DND-41 (cell line): ENCODE data around the gene ENAH.

ENCODE experiments used
- ATAC-seq: fragments of 200-7000 bp; cut with Tn5 transposase; 3 replicates; pipeline ENCODE4 v1.9.1; 2021; ENCODE audit warnings: low read depth; ENCODE audit not compliant: insufficient read depth
- DNase-seq: peaks from one replicate; pipeline ENCODE4 v3.0.0-alpha.2; 2020
- H2AFZ ChIP-seq: 2 replicates; pipeline ENCODE4 v1.6.0; 2012; ENCODE audit warnings: low read depth, low read length
- H3K27ac ChIP-seq: 2 replicates; pipeline ENCODE4 v1.5.1; 2012; ENCODE audit warnings: low read length, inconsistent platforms
- H3K27me3 ChIP-seq: fragments of 200-600 bp; sonication (generic); 2 replicates; pipeline ENCODE4 v1.6.0; 2012; ENCODE audit warnings: low read length, mild to moderate bottlenecking, inconsistent platforms; ENCODE audit not compliant: insufficient read depth, poor library complexity
- H3K36me3 ChIP-seq: 2 replicates; pipeline ENCODE4 v1.5.1; 2012; ENCODE audit warnings: low read length, inconsistent platforms; ENCODE audit not compliant: insufficient read depth
- H3K4me1 ChIP-seq: 2 replicates; pipeline ENCODE4 v1.5.1; 2012; ENCODE audit warnings: mild to moderate bottlenecking, low read length; ENCODE audit not compliant: insufficient read depth
- H3K4me2 ChIP-seq: 2 replicates; pipeline ENCODE4 v1.6.0; 2012; ENCODE audit warnings: mild to moderate bottlenecking, moderate library complexity, low read length, inconsistent platforms; ENCODE audit not compliant: insufficient read depth
- H3K4me3 ChIP-seq, 2 experiments: fragments of 200-600 bp in 1 of 2; shearing (Covaris generic) in 1 of 2; 2 replicates each; pipeline ENCODE4 v1.5.1; 2012 to 2016; ENCODE audit warnings: inconsistent platforms in 2 of 2, low read length in 2 of 2, mild to moderate bottlenecking in 2 of 2, low read depth in 1 of 2, moderate library complexity in 1 of 2
- H3K79me2 ChIP-seq: 2 replicates; pipeline ENCODE4 v1.6.0; 2012; ENCODE audit warnings: low read length, inconsistent platforms; ENCODE audit not compliant: insufficient read depth
- H3K9ac ChIP-seq: 2 replicates; pipeline ENCODE4 v1.6.0; 2012; ENCODE audit warnings: low read depth, mild to moderate bottlenecking, inconsistent platforms, low read length, moderate library complexity
- H3K9me3 ChIP-seq: 2 replicates; pipeline ENCODE4 v1.5.1; 2012; ENCODE audit warnings: low read length, moderate library complexity, mild to moderate bottlenecking, inconsistent platforms; ENCODE audit not compliant: insufficient read depth, severe bottlenecking
- H4K20me1 ChIP-seq: 2 replicates; pipeline ENCODE4 v1.6.0; 2012; ENCODE audit warnings: low read length; ENCODE audit not compliant: insufficient read depth
- EZH2 ChIP-seq: IDR thresholded peaks from 3 replicates; pipeline ENCODE4 v1.6.1; 2012; ENCODE audit warnings: borderline replicate concordance, low read depth, mild to moderate bottlenecking, moderate library complexity, low read length, inconsistent platforms; ENCODE audit not compliant: severe bottlenecking
- TF ChIP-seq, protein P1 (sequence below): IDR thresholded peaks from 2 replicates; pipeline ENCODE4 v1.5.1; 2012; ENCODE audit warnings: borderline replicate concordance, low read length, moderate library complexity, mild to moderate bottlenecking; ENCODE audit not compliant: poor library complexity, severe bottlenecking; ENCODE audit errors: extremely low read depth

ENAH gene

DNA sequence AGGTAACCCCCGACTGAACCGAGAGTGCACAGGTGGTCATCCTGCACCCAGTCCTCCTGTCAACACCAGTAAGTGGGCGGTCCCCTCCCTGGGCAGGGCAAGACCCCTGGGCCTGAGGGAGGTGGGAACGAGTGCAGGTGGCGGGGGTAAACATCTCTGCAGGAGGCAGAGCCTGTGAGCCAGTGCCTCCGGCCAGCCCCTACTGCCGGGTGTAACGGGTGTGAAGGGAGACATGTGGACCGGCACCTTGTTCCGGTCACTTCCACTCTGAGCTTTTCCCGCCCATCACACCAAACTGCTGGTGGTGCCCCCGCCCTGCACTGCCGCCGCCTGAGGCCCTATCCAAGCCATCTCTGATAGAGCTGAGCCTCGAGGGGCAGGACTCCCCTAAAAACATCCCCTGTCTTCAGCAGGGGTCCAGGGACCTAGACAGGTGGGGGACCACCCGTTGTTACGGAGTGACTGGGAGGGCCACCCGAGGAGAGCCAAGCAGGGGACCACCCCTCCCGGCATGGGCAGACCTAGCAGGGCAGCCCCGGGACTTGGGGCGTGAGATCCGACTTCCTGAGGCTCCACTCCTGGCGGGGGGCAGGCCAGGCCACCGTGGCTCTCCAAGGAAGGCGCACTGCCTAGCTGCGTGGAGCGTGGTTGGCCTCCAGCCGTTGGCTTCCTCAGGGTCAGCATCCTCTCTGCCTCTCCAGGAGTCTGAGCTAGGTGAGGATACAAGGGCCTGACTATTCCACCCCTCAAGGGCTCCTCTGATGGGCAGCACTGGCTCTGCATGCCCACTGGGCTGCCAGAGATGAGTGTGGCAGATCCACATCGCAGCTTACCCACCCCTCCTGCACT is 181.2 kb downstream of the ENAH start:
- Histone ChIP-seq H3K9ac (no peak overlapping the region), H3K4me3 (no peak overlapping the region), H2AFZ (no peak overlapping the region), H3K4me1 (peaks cover 29% of the 10 kb centered on the region), H3K4me2 (no peak overlapping the region), H3K79me2 (no peaks in the 10 kb centered on the region), H3K27me3 (no peaks in the 10 kb centered on the region), H3K27ac (no peak overlapping the region), H3K9me3 (no peaks in the 10 kb centered on the region), H3K36me3 (no peaks in the 10 kb centered on the region), H4K20me1 (no peaks in the 10 kb centered on the region)
- TF ChIP-seq, protein P1, sequence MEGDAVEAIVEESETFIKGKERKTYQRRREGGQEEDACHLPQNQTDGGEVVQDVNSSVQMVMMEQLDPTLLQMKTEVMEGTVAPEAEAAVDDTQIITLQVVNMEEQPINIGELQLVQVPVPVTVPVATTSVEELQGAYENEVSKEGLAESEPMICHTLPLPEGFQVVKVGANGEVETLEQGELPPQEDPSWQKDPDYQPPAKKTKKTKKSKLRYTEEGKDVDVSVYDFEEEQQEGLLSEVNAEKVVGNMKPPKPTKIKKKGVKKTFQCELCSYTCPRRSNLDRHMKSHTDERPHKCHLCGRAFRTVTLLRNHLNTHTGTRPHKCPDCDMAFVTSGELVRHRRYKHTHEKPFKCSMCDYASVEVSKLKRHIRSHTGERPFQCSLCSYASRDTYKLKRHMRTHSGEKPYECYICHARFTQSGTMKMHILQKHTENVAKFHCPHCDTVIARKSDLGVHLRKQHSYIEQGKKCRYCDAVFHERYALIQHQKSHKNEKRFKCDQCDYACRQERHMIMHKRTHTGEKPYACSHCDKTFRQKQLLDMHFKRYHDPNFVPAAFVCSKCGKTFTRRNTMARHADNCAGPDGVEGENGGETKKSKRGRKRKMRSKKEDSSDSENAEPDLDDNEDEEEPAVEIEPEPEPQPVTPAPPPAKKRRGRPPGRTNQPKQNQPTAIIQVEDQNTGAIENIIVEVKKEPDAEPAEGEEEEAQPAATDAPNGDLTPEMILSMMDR: no peak
- TF ChIP-seq EZH2: no peak
- DNase-seq: peak; percentile 4
- no peak for ATAC-seq

DNA sequence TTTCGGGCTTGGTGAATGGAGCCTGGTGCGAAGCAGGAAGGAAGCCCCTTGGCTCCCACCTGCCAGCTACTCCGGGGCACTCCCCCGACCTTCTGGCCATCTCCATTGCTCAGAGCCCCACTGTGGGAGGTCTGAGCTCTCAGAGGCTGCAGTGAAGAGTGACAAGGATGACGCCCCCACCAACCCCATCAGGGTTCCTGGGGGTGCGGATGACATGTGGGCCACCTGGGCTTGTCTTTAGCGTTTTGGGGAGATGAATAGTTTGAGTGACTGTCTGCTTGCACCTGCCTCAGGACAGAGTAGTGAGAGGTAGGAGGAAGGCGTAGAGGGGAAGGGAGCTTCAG is 181.8 kb downstream of the ENAH start:
- H3K36me3 ChIP-seq: no peaks in the 10 kb centered on the region
- H3K4me2 ChIP-seq: no peak overlapping the region
- no peaks in the 10 kb centered on the region for H4K20me1 ChIP-seq
- no peak overlapping the region for H3K4me3 ChIP-seq
- H3K9me3 ChIP-seq: no peaks in the 10 kb centered on the region
- no peaks in the 10 kb centered on the region for H3K27me3 ChIP-seq
- TF ChIP-seq, protein P1: no peak
- no peak for TF ChIP-seq EZH2
- H3K9ac ChIP-seq: no peak overlapping the region
- no peak overlapping the region for H3K27ac ChIP-seq
- no peaks in the 10 kb centered on the region for H3K79me2 ChIP-seq
- H3K4me1 ChIP-seq: peaks cover 34% of the 10 kb centered on the region
- no peak overlapping the region for H2AFZ ChIP-seq
- no peak for DNase-seq
- no peak for ATAC-seq

DNA sequence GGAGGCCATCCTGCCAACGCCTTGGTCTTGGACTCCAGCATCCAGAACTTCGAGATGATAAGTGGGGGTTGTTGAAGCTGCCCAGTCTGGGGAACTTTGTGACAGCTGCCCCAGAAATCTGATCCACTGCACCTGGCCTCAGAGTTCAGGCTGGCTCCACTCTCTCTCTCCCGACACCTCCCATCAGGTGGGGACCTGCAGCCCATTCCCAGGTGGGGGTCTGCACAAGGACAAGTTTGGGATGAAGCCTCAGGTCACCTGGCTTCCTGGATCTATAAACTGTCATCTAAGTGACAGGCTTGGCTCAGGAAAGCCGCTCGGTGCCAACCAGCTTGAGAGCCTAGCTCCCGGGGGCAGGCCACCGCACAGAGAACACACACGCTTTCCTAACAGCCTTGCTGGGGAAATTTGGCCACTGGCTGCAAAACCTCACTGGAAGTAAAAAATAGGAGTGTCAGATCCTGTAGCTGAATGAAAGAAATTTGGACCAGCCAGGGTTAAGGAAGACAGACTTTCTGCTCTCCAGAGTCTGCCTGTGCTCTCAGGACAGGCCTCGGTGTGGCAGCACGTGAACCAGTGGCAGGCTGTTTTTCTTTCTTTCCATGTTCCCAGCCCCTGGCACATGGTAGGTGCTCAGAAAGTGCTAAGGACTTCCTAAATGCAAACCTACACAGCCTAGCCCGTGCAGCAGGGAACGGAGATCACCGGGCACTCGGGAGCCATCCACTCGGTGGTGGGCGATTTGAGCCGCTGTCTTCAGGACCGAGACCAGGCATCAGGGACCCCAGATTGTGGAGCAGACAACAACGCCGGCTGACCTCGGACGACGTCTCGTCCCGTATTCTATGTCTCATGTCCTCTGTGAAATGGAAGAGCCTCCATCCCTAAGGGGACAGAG is 182.5 kb downstream of the ENAH start:
- H3K36me3 ChIP-seq: no peaks in the 10 kb centered on the region
- H3K4me2 ChIP-seq: no peak overlapping the region
- H3K4me1 ChIP-seq: peaks cover 40% of the 10 kb centered on the region
- H4K20me1 ChIP-seq: no peaks in the 10 kb centered on the region
- no peak overlapping the region for H2AFZ ChIP-seq
- no peaks in the 10 kb centered on the region for H3K9me3 ChIP-seq
- H3K27me3 ChIP-seq: no peaks in the 10 kb centered on the region
- H3K27ac ChIP-seq: no peak overlapping the region
- ATAC-seq: no peak
- DNase-seq: no peak
- no peaks in the 10 kb centered on the region for H3K79me2 ChIP-seq
- no peak overlapping the region for H3K9ac ChIP-seq
- no peak overlapping the region for H3K4me3 ChIP-seq
- TF ChIP-seq, protein P1: no peak
- TF ChIP-seq EZH2: no peak
